Measurements from ENCODE around the gene SIK3.

GRCh38 chr11:116821050-116821918, 276.9 kb downstream of the SIK3 start:
- TF ChIP-seq CTCF (IDR thresholded peaks at IDR 0.05) (no peak), EZH2 (IDR thresholded peaks at IDR 0.05) (no peak), EZH2phosphoT487 (IDR thresholded peaks at IDR 0.05) (no peak)

All from neural progenitor cell (in vitro differentiated cells).